Activated CD4-positive, alpha-beta memory T cell treated with anti-CD3 and anti-CD28 coated beads, Interleukin-2, amount 10 ng/mL, durations not matched to agents 7 days and 5 days (primary cell): ENCODE data around the gene HHIPL2. TPM values are rescaled to one million over a fixed set of nuclear protein-coding genes. Genes with fewer than 3 reads are reported as not detected.

Experiments
- CTCF ChIA-PET: fragments of 350-600 bp; sonication (Branson Sonifier 250); formaldehyde crosslinking; loops from one replicate; lab custom pipeline; 2021; ENCODE audit warnings: antibody characterized with exemption, inconsistent platforms; lab: Charles Lee
- POLR2A ChIA-PET: fragments of 350-600 bp; sonication (Branson Sonifier 250); formaldehyde crosslinking; loops from one replicate; lab custom pipeline; 2021; ENCODE audit warnings: antibody characterized with exemption; lab: Charles Lee
- DNase-seq: peaks from one replicate; pipeline ENCODE4 v3.0.0-alpha.2; 2020
- H3K27ac Mint-ChIP-seq: one replicate; pipeline ENCODE4 v1.8.0; 2021; ENCODE audit warnings: mild to moderate bottlenecking, mixed read lengths
- H3K27me3 Mint-ChIP-seq: one replicate; pipeline ENCODE4 v1.8.0; 2021; ENCODE audit warnings: mixed read lengths
- H3K36me3 Mint-ChIP-seq: one replicate; pipeline ENCODE4 v1.8.0; 2021; ENCODE audit warnings: low read depth, mixed read lengths
- H3K4me1 Mint-ChIP-seq: one replicate; pipeline ENCODE4 v1.8.0; 2021; ENCODE audit warnings: mixed read lengths
- H3K4me3 Mint-ChIP-seq: one replicate; pipeline ENCODE4 v1.8.0; 2021; ENCODE audit warnings: mild to moderate bottlenecking, mixed read lengths
- H3K9me3 Mint-ChIP-seq: one replicate; pipeline ENCODE4 v1.8.0; 2021; ENCODE audit warnings: mixed read lengths
- total RNA-seq, 2 experiments: library from RNA; stranded (reverse); gene quantifications; one replicate each; pipeline ENCODE4 v1.2.3, GENCODE V29; 2021

Gene HHIPL2
- total RNA-seq, 2 experiments from 2014 or later, result 0.10 TPM; not detected in 1

GRCh38 chr1:222557574-222557973 is 9.7 kb upstream of the HHIPL2 start:
- Mint-ChIP-seq H3K9me3 (no peaks in the 10 kb centered on the region), H3K4me3 (no peak overlapping the region), H3K27ac (no peak overlapping the region), H3K27me3 (no peaks in the 10 kb centered on the region), H3K4me1 (no peaks in the 10 kb centered on the region), H3K36me3 (peaks cover 18% of the 10 kb centered on the region)
- ChIA-PET POLR2A (no interaction called here), CTCF (no interaction called here)
- no peak for DNase-seq

- H3K4me3 Mint-ChIP-seq, result no peak overlapping the region
- CTCF ChIA-PET, result interaction anchor here (1.2 kb wide), 1 partner anchor 20 kb away, joined by 3 read pairs; no protein-coding TSS in a partner anchor
Measured at GRCh38 chr1:222557148-222557547, 9.2 kb upstream of the HHIPL2 start.

GRCh38 chr1:222555992-222556615 is 8.2 kb upstream of the HHIPL2 start:
- Mint-ChIP-seq H3K4me1 (no peaks in the 10 kb centered on the region), H3K4me3 (no peak overlapping the region), H3K9me3 (no peaks in the 10 kb centered on the region), H3K36me3 (peaks cover 15% of the 10 kb centered on the region), H3K27me3 (no peaks in the 10 kb centered on the region), H3K27ac (no peak overlapping the region)
- DNase-seq, result no peak
- ChIA-PET CTCF (interaction anchor here (0.8 to 1.2 kb wide), 2 partner anchors 19 to 534 kb away, joined by 3 read pairs; no protein-coding TSS in a partner anchor), POLR2A (interaction anchor here (1.6 kb wide), 1 partner anchor 33 kb away, joined by 4 read pairs; the partner anchor contains the start of gene TAF1A)

More at GRCh38 chr1:222557148-222557547, 9.2 kb upstream of the HHIPL2 start:
- Mint-ChIP-seq H3K27me3 (no peaks in the 10 kb centered on the region), H3K27ac (no peak overlapping the region), H3K4me1 (no peaks in the 10 kb centered on the region), H3K36me3 (peaks cover 18% of the 10 kb centered on the region), H3K9me3 (no peaks in the 10 kb centered on the region)
- no peak for DNase-seq
- POLR2A ChIA-PET, result interaction anchor here (1.6 kb wide), 1 partner anchor 32 kb away, joined by 4 read pairs; the partner anchor contains the start of gene TAF1A

- H3K27ac Mint-ChIP-seq, result no peak overlapping the region
- DNase-seq, result no peak
- peaks cover 6% of the 10 kb centered on the region for H3K36me3 Mint-ChIP-seq
- no peaks in the 10 kb centered on the region for H3K27me3 Mint-ChIP-seq
- H3K4me3 Mint-ChIP-seq, result no peak overlapping the region
- ChIA-PET POLR2A (no interaction called here), CTCF (no interaction called here)
- no peaks in the 10 kb centered on the region for H3K9me3 Mint-ChIP-seq
- H3K4me1 Mint-ChIP-seq, result no peaks in the 10 kb centered on the region
Measured at GRCh38 chr1:222554177-222554576, 6.3 kb upstream of the HHIPL2 start.

GRCh38 chr1:222552882-222553281 is 5.0 kb upstream of the HHIPL2 start:
- DNase-seq, result no peak
- CTCF ChIA-PET, result no interaction called here
- peaks cover 6% of the 10 kb centered on the region for H3K36me3 Mint-ChIP-seq
- H3K4me3 Mint-ChIP-seq, result no peak overlapping the region
- H3K27ac Mint-ChIP-seq, result no peak overlapping the region
- H3K9me3 Mint-ChIP-seq, result no peaks in the 10 kb centered on the region
- no peaks in the 10 kb centered on the region for H3K4me1 Mint-ChIP-seq
- H3K27me3 Mint-ChIP-seq, result no peaks in the 10 kb centered on the region
- POLR2A ChIA-PET, result no interaction called here

- no peaks in the 10 kb centered on the region for H3K36me3 Mint-ChIP-seq
- CTCF ChIA-PET, result no interaction called here
- H3K9me3 Mint-ChIP-seq, result no peaks in the 10 kb centered on the region
- DNase-seq, result no peak
- H3K27ac Mint-ChIP-seq, result no peak overlapping the region
- peaks cover 10% of the 10 kb centered on the region for H3K27me3 Mint-ChIP-seq
- H3K4me1 Mint-ChIP-seq, result no peaks in the 10 kb centered on the region
- H3K4me3 Mint-ChIP-seq, result no peak overlapping the region
- POLR2A ChIA-PET, result no interaction called here
Measured at GRCh38 chr1:222547260-222547614, 667 bp downstream of the HHIPL2 start.

GRCh38 chr1:222546548-222547259 is 1.2 kb downstream of the HHIPL2 start:
- CTCF ChIA-PET, result no interaction called here
- Mint-ChIP-seq H3K4me3 (no peak overlapping the region), H3K36me3 (no peaks in the 10 kb centered on the region), H3K9me3 (no peaks in the 10 kb centered on the region), H3K27ac (no peak overlapping the region), H3K27me3 (peaks cover 10% of the 10 kb centered on the region), H3K4me1 (no peaks in the 10 kb centered on the region)
- DNase-seq, result no peak
- POLR2A ChIA-PET, result no interaction called here

- CTCF ChIA-PET, result no interaction called here
- H3K9me3 Mint-ChIP-seq, result no peaks in the 10 kb centered on the region
- DNase-seq, result no peak
- no peak overlapping the region for H3K4me3 Mint-ChIP-seq
- H3K27me3 Mint-ChIP-seq, result peaks cover 10% of the 10 kb centered on the region
- POLR2A ChIA-PET, result no interaction called here
- H3K27ac Mint-ChIP-seq, result no peak overlapping the region
- no peaks in the 10 kb centered on the region for H3K36me3 Mint-ChIP-seq
- H3K4me1 Mint-ChIP-seq, result no peaks in the 10 kb centered on the region
Measured at GRCh38 chr1:222546091-222546490, 1.8 kb downstream of the HHIPL2 start.

- Mint-ChIP-seq H3K27me3 (peaks cover 10% of the 10 kb centered on the region), H3K36me3 (no peaks in the 10 kb centered on the region), H3K4me1 (no peaks in the 10 kb centered on the region), H3K27ac (no peak overlapping the region), H3K4me3 (no peak overlapping the region), H3K9me3 (no peaks in the 10 kb centered on the region)
- CTCF ChIA-PET, result no interaction called here
- no peak for DNase-seq
- POLR2A ChIA-PET, result no interaction called here
Measured at GRCh38 chr1:222543817-222544216, 4.1 kb downstream of the HHIPL2 start.

GRCh38 chr1:222540598-222540995 is 7.3 kb downstream of the HHIPL2 start:
- no peaks in the 10 kb centered on the region for H3K4me1 Mint-ChIP-seq
- no peaks in the 10 kb centered on the region for H3K36me3 Mint-ChIP-seq
- H3K9me3 Mint-ChIP-seq, result no peaks in the 10 kb centered on the region
- no peak overlapping the region for H3K27ac Mint-ChIP-seq
- peaks cover 5% of the 10 kb centered on the region for H3K27me3 Mint-ChIP-seq
- no peak overlapping the region for H3K4me3 Mint-ChIP-seq
- no peak for DNase-seq
- ChIA-PET CTCF (no interaction called here), POLR2A (no interaction called here)

GRCh38 chr1:222539951-222540597 is 7.8 kb downstream of the HHIPL2 start:
- ChIA-PET CTCF (no interaction called here), POLR2A (no interaction called here)
- Mint-ChIP-seq H3K36me3 (no peaks in the 10 kb centered on the region), H3K27ac (no peak overlapping the region), H3K4me3 (no peak overlapping the region), H3K27me3 (peaks cover 4% of the 10 kb centered on the region), H3K9me3 (no peaks in the 10 kb centered on the region), H3K4me1 (no peaks in the 10 kb centered on the region)
- no peak for DNase-seq

GRCh38 chr1:222535455-222535854 is 12.4 kb downstream of the HHIPL2 start:
- DNase-seq, result no peak
- ChIA-PET CTCF (no interaction called here), POLR2A (no interaction called here)
- Mint-ChIP-seq H3K4me3 (no peak overlapping the region), H3K4me1 (no peaks in the 10 kb centered on the region), H3K9me3 (no peaks in the 10 kb centered on the region), H3K27ac (no peak overlapping the region), H3K36me3 (no peaks in the 10 kb centered on the region), H3K27me3 (peaks cover 4% of the 10 kb centered on the region)

GRCh38 chr1:222530852-222531251 is 17.1 kb downstream of the HHIPL2 start:
- no peak overlapping the region for H3K27ac Mint-ChIP-seq

More at GRCh38 chr1:222530852-222531251, 17.1 kb downstream of the HHIPL2 start:
- H3K36me3 Mint-ChIP-seq, result no peaks in the 10 kb centered on the region
- H3K4me3 Mint-ChIP-seq, result no peak overlapping the region
- ChIA-PET POLR2A (no interaction called here), CTCF (no interaction called here)
- no peaks in the 10 kb centered on the region for H3K9me3 Mint-ChIP-seq
- DNase-seq, result no peak
- peaks cover 2% of the 10 kb centered on the region for H3K4me1 Mint-ChIP-seq
- H3K27me3 Mint-ChIP-seq, result peaks cover 7% of the 10 kb centered on the region
